Peyer's patch (tissue), 4 donors: ENCODE measurements around the gene MDH1.

Experiments
- POLR2A ChIP-seq, 2 donors: fragments of 450-650 bp; IDR thresholded peaks; one replicate each; pipeline ENCODE4 v1.5.1; 2017; ENCODE audit warnings: antibody characterized with exemption in 2 of 2, mild to moderate bottlenecking in 2 of 2, moderate library complexity in 2 of 2
- TF ChIP-seq, protein P1 (sequence below), 6 experiments: fragments of 450-650 bp in 4 of 6; fragments of 200-600 bp in 2 of 6; sonication (generic) in 1 of 6; IDR thresholded peaks; one replicate each; pipeline ENCODE4 v1.5.1; 2017 to 2019; ENCODE audit warnings: antibody characterized with exemption in 6 of 6, mild to moderate bottlenecking in 3 of 6, moderate library complexity in 1 of 6

DNA sequence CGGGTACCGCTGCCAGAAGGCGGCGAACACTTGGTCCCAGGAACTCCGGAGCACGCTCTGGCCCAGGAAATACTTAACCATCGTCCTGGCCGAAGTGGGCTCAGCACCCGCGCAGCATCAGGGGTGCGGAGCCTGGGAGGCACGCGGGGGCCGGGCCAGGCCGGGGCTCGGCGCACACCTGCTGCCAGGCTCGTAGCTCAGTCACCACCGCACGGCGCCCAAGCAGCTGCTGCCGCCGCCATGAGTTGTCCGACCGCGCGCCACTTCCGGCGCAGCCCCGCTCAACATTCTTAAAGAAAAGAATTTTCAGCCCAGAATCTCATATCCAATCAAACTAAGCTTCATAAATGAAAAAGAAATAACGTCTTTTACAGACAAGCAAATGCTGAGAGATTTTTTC is 34.0 kb downstream of the MDH1 start:
- TF ChIP-seq, protein P1, sequence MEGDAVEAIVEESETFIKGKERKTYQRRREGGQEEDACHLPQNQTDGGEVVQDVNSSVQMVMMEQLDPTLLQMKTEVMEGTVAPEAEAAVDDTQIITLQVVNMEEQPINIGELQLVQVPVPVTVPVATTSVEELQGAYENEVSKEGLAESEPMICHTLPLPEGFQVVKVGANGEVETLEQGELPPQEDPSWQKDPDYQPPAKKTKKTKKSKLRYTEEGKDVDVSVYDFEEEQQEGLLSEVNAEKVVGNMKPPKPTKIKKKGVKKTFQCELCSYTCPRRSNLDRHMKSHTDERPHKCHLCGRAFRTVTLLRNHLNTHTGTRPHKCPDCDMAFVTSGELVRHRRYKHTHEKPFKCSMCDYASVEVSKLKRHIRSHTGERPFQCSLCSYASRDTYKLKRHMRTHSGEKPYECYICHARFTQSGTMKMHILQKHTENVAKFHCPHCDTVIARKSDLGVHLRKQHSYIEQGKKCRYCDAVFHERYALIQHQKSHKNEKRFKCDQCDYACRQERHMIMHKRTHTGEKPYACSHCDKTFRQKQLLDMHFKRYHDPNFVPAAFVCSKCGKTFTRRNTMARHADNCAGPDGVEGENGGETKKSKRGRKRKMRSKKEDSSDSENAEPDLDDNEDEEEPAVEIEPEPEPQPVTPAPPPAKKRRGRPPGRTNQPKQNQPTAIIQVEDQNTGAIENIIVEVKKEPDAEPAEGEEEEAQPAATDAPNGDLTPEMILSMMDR (IDR thresholded peaks at IDR 0.05) = no peak
- TF ChIP-seq POLR2A (IDR thresholded peaks at IDR 0.05) = no peak
